GM23338 (cell line): ENCODE data around the gene SLC5A2. TPM values are rescaled to one million over a fixed set of nuclear protein-coding genes. Genes with fewer than 3 reads are reported as not detected.

Experiments used
- ATAC-seq: fragments of 200-7000 bp; cut with Tn5 transposase; 3 replicates; pipeline ENCODE4 v1.9.1; 2020
- DNase-seq: peaks from one replicate; pipeline ENCODE4 v3.0.0-alpha.2; 2015; ENCODE audit warnings: low spot score
- H2AFZ ChIP-seq: fragments of 200-600 bp; sonication (generic); 2 replicates; pipeline ENCODE4 v1.8.0; 2016; ENCODE audit warnings: antibody characterized with exemption, mild to moderate bottlenecking, moderate library complexity
- H3F3A ChIP-seq: fragments of 200-600 bp; sonication (generic); replicated peaks from 2 replicates; pipeline ENCODE4 v1.8.0; 2017; ENCODE audit warnings: antibody characterized with exemption, mixed run types, low read depth
- H3K27ac ChIP-seq: fragments of 200-600 bp; sonication (generic); 2 replicates; pipeline ENCODE4 v1.6.1; 2016; ENCODE audit warnings: low read depth
- H3K27me3 ChIP-seq: fragments of 200-600 bp; sonication (generic); 2 replicates; pipeline ENCODE4 v1.8.0; 2016; ENCODE audit warnings: mild to moderate bottlenecking, mixed run types, moderate library complexity; ENCODE audit not compliant: insufficient read depth
- H3K36me3 ChIP-seq: fragments of 200-600 bp; sonication (generic); 2 replicates; pipeline ENCODE4 v1.8.0; 2016; ENCODE audit warnings: mild to moderate bottlenecking; ENCODE audit not compliant: insufficient read depth
- H3K4me1 ChIP-seq: fragments of 200-600 bp; sonication (generic); 2 replicates; pipeline ENCODE4 v1.8.0; 2016; ENCODE audit warnings: mild to moderate bottlenecking, moderate library complexity; ENCODE audit not compliant: insufficient read depth
- H3K4me2 ChIP-seq: fragments of 200-600 bp; sonication (generic); 2 replicates; pipeline ENCODE4 v1.7.1; 2017; ENCODE audit warnings: mixed run types
- H3K4me3 ChIP-seq: fragments of 200-600 bp; sonication (generic); 2 replicates; pipeline ENCODE4 v1.6.1; 2016; ENCODE audit warnings: mixed run types
- H3K79me2 ChIP-seq: fragments of 200-600 bp; sonication (generic); replicated peaks from 2 replicates; pipeline ENCODE4 v1.8.0; 2017; ENCODE audit warnings: mild to moderate bottlenecking; ENCODE audit not compliant: insufficient read depth
- H3K9me2 ChIP-seq: fragments of 200-600 bp; sonication (generic); 2 replicates; pipeline ENCODE4 v1.8.0; 2017; ENCODE audit not compliant: insufficient read depth
- H4K20me1 ChIP-seq: fragments of 200-600 bp; sonication (generic); replicated peaks from 2 replicates; pipeline ENCODE4 v1.8.0; 2017; ENCODE audit warnings: mild to moderate bottlenecking; ENCODE audit not compliant: insufficient read depth
- H3K27ac Mint-ChIP-seq: 2 replicates; pipeline ENCODE4 v1.8.0; 2020; ENCODE audit warnings: inconsistent platforms, mild to moderate bottlenecking, moderate library complexity, mixed read lengths
- H3K27me3 Mint-ChIP-seq: 3 replicates; pipeline ENCODE4 v1.8.0; 2022; ENCODE audit warnings: low read depth, mild to moderate bottlenecking, moderate library complexity, mixed read lengths, inconsistent platforms; ENCODE audit not compliant: insufficient read depth, poor library complexity
- H3K36me3 Mint-ChIP-seq: 3 replicates; pipeline ENCODE4 v1.8.0; 2021; ENCODE audit warnings: low read depth, mild to moderate bottlenecking, inconsistent platforms, moderate library complexity, mixed read lengths
- H3K4me1 Mint-ChIP-seq: 3 replicates; pipeline ENCODE4 v1.8.0; 2020; ENCODE audit warnings: mild to moderate bottlenecking, inconsistent platforms, mixed read lengths
- H3K4me3 Mint-ChIP-seq: 3 replicates; pipeline ENCODE4 v1.8.0; 2021; ENCODE audit warnings: moderate library complexity, mild to moderate bottlenecking, inconsistent platforms, mixed read lengths
- H3K9me3 Mint-ChIP-seq: 3 replicates; pipeline ENCODE4 v1.8.0; 2020; ENCODE audit warnings: moderate library complexity, mild to moderate bottlenecking, inconsistent platforms, mixed read lengths
- CREB1 ChIP-seq: fragments of 250-450 bp; sonication (Bioruptor Pico); IDR thresholded peaks from 2 replicates; pipeline ENCODE4 v1.5.0; 2020; ENCODE audit warnings: low read depth, mild to moderate bottlenecking, moderate library complexity
- CTCF ChIP-seq, 2 experiments: fragments of 200-600 bp in 1 of 2; sonication (generic) in 1 of 2; conservative IDR thresholded peaks; 2 replicates each; pipeline versions ENCODE4 v1.5.1 to v1.6.1; 2016 to 2017; ENCODE audit warnings: antibody characterized with exemption in 2 of 2, low read depth in 2 of 2, mild to moderate bottlenecking in 2 of 2, moderate library complexity in 1 of 2
- EZH2 ChIP-seq: fragments of 200-600 bp; sonication (generic); IDR thresholded peaks from one replicate; pipeline ENCODE4 v1.8.0; 2017; ENCODE audit warnings: antibody characterized with exemption, mild to moderate bottlenecking, low read depth; ENCODE audit not compliant: unreplicated experiment
- NANOG ChIP-seq: IDR thresholded peaks from 2 replicates; pipeline ENCODE4 v1.6.1; 2016; ENCODE audit warnings: antibody characterized with exemption, borderline replicate concordance
- POLR2AphosphoS5 ChIP-seq: IDR thresholded peaks from 2 replicates; pipeline ENCODE4 v1.6.1; 2016; ENCODE audit warnings: antibody characterized with exemption, low read depth
- ZNF462 ChIP-seq: fragments of 250-450 bp; sonication (Bioruptor Pico); IDR thresholded peaks from 2 replicates; pipeline ENCODE4 v1.5.0; 2020; ENCODE audit warnings: mild to moderate bottlenecking, moderate library complexity
- polyA plus RNA-seq: library from polyadenylated mRNA; unstranded; fragments of >200 nt; fragmentation: Nextera tagmentation; extraction: Ambion mirVana; gene quantifications from 2 replicates; pipeline ENCODE4 v1.2.1, GENCODE V29; 2016
- total RNA-seq: library from RNA; depleted of rRNA; stranded (reverse); fragments of >200 nt; shearing (Covaris generic); gene quantifications from 2 replicates; pipeline ENCODE4 v1.2.3, GENCODE V29; 2014

Gene SLC5A2
- total and polyA plus RNA-seq, 2 experiments from 2014 or later: 0.76 to 3.6 TPM

DNA sequence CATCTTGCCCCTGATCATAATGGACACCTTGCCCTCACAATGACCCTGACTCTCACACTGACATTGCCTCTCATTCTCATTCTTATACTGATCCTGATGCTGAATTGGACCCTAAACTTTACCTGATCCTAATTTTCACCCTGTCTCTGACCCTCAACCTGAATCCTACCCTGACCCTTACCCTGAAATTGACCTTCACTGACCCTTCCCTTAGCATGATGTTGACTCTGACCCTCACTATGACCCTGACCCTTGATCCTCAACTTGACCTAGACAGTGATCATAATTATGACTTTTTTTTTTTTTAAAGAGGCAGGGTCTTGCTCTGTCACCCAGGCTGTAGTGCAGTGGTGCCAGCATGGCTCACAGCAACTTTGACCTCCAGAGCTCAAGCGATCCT lies 48.2 kb downstream of the SLC5A2 start:
- peaks cover 3% of the 10 kb centered on the region; the same call in 1 of the 2 replicates for H3F3A ChIP-seq
- no peak for ATAC-seq
- H3K4me2 ChIP-seq: no peak overlapping the region
- H2AFZ ChIP-seq: no peak overlapping the region
- peaks cover 24% of the 10 kb centered on the region for H3K27me3 Mint-ChIP-seq
- no peak overlapping the region for H3K4me3 Mint-ChIP-seq
- H3K4me3 ChIP-seq: no peak overlapping the region
- peaks cover 28% of the 10 kb centered on the region for H3K4me1 Mint-ChIP-seq
- H3K9me2 ChIP-seq: no peaks in the 10 kb centered on the region
- no peak overlapping the region for H3K27ac Mint-ChIP-seq
- no peaks in the 10 kb centered on the region for H3K36me3 ChIP-seq
- no peaks in the 10 kb centered on the region; the same call in 1 of the 3 replicates for H3K9me3 Mint-ChIP-seq
- no peak for TF ChIP-seq POLR2AphosphoS5
- TF ChIP-seq NANOG: no peak
- TF ChIP-seq EZH2: no peak
- no peak for TF ChIP-seq CTCF (conservative IDR thresholded peaks at IDR 0.05; ENCODE audit: low read depth in 2 of 2)
- no peak for TF ChIP-seq CREB1 (CRISPR knock-in tag)
- no peak for TF ChIP-seq ZNF462 (CRISPR knock-in tag)
- H3K4me1 ChIP-seq: peaks cover 18% of the 10 kb centered on the region
- H4K20me1 ChIP-seq: no peaks in the 10 kb centered on the region
- no peaks in the 10 kb centered on the region for H3K36me3 Mint-ChIP-seq
- peaks cover 85% of the 10 kb centered on the region for H3K27me3 ChIP-seq
- H3K79me2 ChIP-seq: no peaks in the 10 kb centered on the region
- DNase-seq: no peak
- no peak overlapping the region for H3K27ac ChIP-seq
